Epidermal melanocyte (primary cell): ENCODE measurements around the gene PROSER1.
"Not testable (repeated sequence)": the region's sequence is repeated elsewhere in the genome, so short reads cannot be mapped to it uniquely, and the experiment has no call there.

Experiments used
- DNase-seq: peaks from one replicate; pipeline ENCODE4 v3.0.0; 2011; ENCODE audit warnings: low spot score; ENCODE audit not compliant: insufficient read length

Gene PROSER1

GRCh38 chr13:39037880-39038568, at the start of gene PROSER1, which contains the start of gene NHLRC3:
Gene PROSER1 (minus strand): TSS chr13:39038089. CDS start chr13:39037242, 847 bp downstream.
Gene NHLRC3 (plus strand): TSS chr13:39038456. CDS start chr13:39038640, 184 bp downstream.
- DNase-seq: peak; percentile 24

- DNase-seq: not testable (repeated sequence)
These were observed 48.5 kb upstream of the PROSER1 start for GRCh38 chr13:39086251-39086945.

GRCh38 chr13:39073983-39074382, 36.1 kb upstream of the PROSER1 start:
- no peak for DNase-seq

- DNase-seq: no peak
These were observed 35.0 kb upstream of the PROSER1 start for GRCh38 chr13:39072842-39073241.

- no peak for DNase-seq
These were observed 24.1 kb upstream of the PROSER1 start for GRCh38 chr13:39062004-39062403.

GRCh38 chr13:39058040-39058439, 20.2 kb upstream of the PROSER1 start:
- no peak for DNase-seq

- no peak for DNase-seq
These were observed 18.1 kb upstream of the PROSER1 start for GRCh38 chr13:39056018-39056417.

GRCh38 chr13:39054112-39054511, 16.2 kb upstream of the PROSER1 start:
- no peak for DNase-seq

- DNase-seq: no peak
These were observed 15.1 kb upstream of the PROSER1 start for GRCh38 chr13:39052944-39053343.

GRCh38 chr13:39051157-39051556, 13.3 kb upstream of the PROSER1 start:
- no peak for DNase-seq

GRCh38 chr13:39049274-39049673, 11.4 kb upstream of the PROSER1 start:
- no peak for DNase-seq

GRCh38 chr13:39048806-39049205, 10.9 kb upstream of the PROSER1 start:
- DNase-seq: no peak

- DNase-seq: no peak
These were observed 9.7 kb upstream of the PROSER1 start for GRCh38 chr13:39047560-39047959.

GRCh38 chr13:39044536-39044935, 6.6 kb upstream of the PROSER1 start:
- DNase-seq: no peak

- DNase-seq: no peak
These were observed 2.3 kb upstream of the PROSER1 start for GRCh38 chr13:39040206-39040605.

GRCh38 chr13:39039041-39039440, 1.2 kb upstream of the PROSER1 start:
- DNase-seq: no peak

GRCh38 chr13:39038569-39039030, 711 bp upstream of the PROSER1 start:
- no peak for DNase-seq

- DNase-seq: no peak
These were observed 444 bp downstream of the PROSER1 start for GRCh38 chr13:39037410-39037879.

GRCh38 chr13:39036212-39036611, 1.7 kb downstream of the PROSER1 start:
- no peak for DNase-seq

GRCh38 chr13:39035799-39036198, 2.1 kb downstream of the PROSER1 start:
- DNase-seq: no peak

- no peak for DNase-seq
These were observed 2.7 kb downstream of the PROSER1 start for GRCh38 chr13:39035204-39035603.

GRCh38 chr13:39034085-39034484, 3.8 kb downstream of the PROSER1 start:
- no peak for DNase-seq

GRCh38 chr13:39032150-39032549, 5.7 kb downstream of the PROSER1 start:
- DNase-seq: no peak
